GM19438 (cell line): Measurements from ENCODE around the gene FGF3.

Source experiments
- ATAC-seq: cut with Tn5 transposase; IDR thresholded peaks from one replicate; pipeline ENCODE4 v1.9.1; 2021; ENCODE audit warnings: low read depth; ENCODE audit not compliant: unreplicated experiment

Gene FGF3

GRCh38 chr11:69807106-69807815 is 12.0 kb downstream of the FGF3 start:
- ATAC-seq, result no peak

GRCh38 chr11:69804769-69805508 is 14.3 kb downstream of the FGF3 start:
- no peak for ATAC-seq

GRCh38 chr11:69803604-69804218 is 15.5 kb downstream of the FGF3 start:
- no peak for ATAC-seq

- ATAC-seq, result no peak
Measured at GRCh38 chr11:69803022-69803421, 16.2 kb downstream of the FGF3 start.

GRCh38 chr11:69802590-69802989 is 16.6 kb downstream of the FGF3 start:
- ATAC-seq, result no peak

GRCh38 chr11:69801513-69802335 is 17.5 kb downstream of the FGF3 start:
- no peak for ATAC-seq

- no peak for ATAC-seq
Measured at GRCh38 chr11:69800278-69800677, 18.9 kb downstream of the FGF3 start.

- no peak for ATAC-seq
Measured at GRCh38 chr11:69799582-69799981, 19.6 kb downstream of the FGF3 start.

- no peak for ATAC-seq
Measured at GRCh38 chr11:69799097-69799496, 20.1 kb downstream of the FGF3 start.

- ATAC-seq, result no peak
Measured at GRCh38 chr11:69797737-69798528, 21.3 kb downstream of the FGF3 start.

GRCh38 chr11:69797156-69797555 is 22.1 kb downstream of the FGF3 start:
- no peak for ATAC-seq

- no peak for ATAC-seq
Measured at GRCh38 chr11:69796063-69796462, 23.2 kb downstream of the FGF3 start.

- ATAC-seq, result no peak
Measured at GRCh38 chr11:69791276-69792180, 27.7 kb downstream of the FGF3 start.

GRCh38 chr11:69788956-69789355 is 30.3 kb downstream of the FGF3 start:
- no peak for ATAC-seq

- no peak for ATAC-seq
Measured at GRCh38 chr11:69787906-69788305, 31.3 kb downstream of the FGF3 start.

- ATAC-seq, result no peak
Measured at GRCh38 chr11:69787457-69787856, 31.8 kb downstream of the FGF3 start.

- ATAC-seq, result no peak
Measured at GRCh38 chr11:69781241-69781640, 38.0 kb downstream of the FGF3 start.

GRCh38 chr11:69778373-69778772 is 40.8 kb downstream of the FGF3 start:
- no peak for ATAC-seq

GRCh38 chr11:69775163-69775755 is 44.0 kb downstream of the FGF3 start, which contains the start of gene FGF4:
FGF4 (minus strand) TSS chr11:69775341; CDS start chr11:69775084, 257 bp downstream.
- ATAC-seq, result no peak
